HG03575 (cell line): ENCODE measurements around the gene ATP13A5.

Experiments
- ATAC-seq: cut with Tn5 transposase; IDR thresholded peaks from one replicate; pipeline ENCODE4 v1.9.1; 2021; ENCODE audit not compliant: unreplicated experiment, insufficient number of reproducible peaks, low FRiP score; ENCODE audit errors: extremely low read depth

The ATP13A5 gene

DNA sequence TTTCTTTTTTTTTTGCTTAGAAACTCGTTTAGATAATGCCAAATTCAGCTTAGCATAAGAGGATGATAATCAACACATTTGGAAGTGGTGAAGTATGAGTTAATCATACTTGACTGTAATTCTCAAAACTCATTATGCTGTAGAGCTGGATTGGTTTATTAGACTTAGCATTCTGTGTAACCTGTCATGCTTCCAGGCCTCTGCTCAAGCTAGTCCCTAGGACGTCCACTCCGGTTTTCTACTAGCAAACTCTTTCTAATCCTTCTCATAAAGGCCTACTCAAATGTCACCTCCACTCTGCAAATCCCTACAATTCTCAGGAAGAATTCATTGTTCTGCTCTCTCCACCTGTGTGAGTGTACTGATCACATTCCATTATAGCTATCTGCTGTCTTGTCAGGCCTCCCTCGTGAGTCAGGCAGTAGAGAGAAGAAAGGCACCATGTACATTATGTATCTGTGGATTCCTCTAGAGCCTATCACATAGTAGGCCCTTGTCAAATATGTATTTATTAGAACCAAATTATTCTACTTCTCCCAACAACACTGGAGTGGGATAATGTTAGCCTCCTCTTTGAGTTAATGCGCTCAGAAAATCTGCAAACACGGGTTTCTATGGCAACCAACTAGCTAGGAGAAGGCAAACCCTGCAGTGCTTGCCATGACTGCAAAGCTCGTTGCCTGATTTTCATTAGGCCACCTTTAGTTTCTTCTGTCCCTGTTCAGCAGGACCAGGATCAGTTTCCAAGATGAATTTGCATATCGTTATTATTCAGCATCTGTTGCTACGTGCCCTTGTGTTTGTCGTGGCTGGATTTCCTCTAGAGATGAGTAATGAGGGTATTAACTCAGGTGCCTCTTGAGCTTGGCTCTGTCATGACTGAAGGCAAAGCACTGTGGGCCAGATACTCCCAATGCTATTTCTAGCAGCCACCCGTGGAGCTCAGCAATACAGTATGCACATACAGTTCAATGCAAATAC is 30.7 kb downstream of the ATP13A5 start:
- ATAC-seq = no peak

DNA sequence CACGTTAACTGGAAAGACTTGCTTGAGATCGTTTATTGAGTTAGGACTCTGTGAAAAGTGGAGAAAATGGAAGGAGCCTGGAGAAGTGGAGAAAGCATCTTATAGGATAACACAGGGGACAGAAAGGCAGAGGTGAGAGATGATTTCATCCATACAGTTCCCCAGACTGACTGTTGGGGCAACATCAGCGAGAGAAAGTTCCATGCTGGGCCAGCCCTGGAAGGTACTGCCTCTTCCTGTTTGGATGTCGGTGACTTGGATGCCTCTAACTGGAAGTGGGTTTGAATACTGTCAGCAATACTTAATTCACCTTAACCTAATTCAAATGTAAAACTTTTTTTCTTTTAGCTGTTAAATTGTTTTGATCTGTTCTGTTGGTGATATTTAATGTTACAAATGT is 32.3 kb downstream of the ATP13A5 start:
- ATAC-seq = no peak

DNA sequence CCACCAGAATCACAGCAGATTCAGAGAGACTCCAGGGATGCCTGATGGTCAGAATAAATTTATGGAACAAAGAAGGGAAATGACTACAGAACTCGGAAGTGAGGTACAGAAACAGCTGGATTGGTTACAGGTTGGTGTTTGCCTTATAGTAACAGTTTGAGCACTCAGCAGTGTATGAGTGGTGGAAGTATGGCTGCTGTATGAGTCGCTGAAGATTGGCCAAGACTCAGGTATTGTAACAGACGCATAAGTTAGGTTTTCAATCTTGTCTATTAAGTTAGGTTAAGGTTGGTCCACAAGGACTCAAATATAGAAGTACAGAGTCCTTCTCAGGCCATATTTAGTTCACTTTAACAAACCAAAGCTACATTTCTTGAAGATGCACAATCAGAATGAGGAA is 33.1 kb downstream of the ATP13A5 start:
- no peak for ATAC-seq

DNA sequence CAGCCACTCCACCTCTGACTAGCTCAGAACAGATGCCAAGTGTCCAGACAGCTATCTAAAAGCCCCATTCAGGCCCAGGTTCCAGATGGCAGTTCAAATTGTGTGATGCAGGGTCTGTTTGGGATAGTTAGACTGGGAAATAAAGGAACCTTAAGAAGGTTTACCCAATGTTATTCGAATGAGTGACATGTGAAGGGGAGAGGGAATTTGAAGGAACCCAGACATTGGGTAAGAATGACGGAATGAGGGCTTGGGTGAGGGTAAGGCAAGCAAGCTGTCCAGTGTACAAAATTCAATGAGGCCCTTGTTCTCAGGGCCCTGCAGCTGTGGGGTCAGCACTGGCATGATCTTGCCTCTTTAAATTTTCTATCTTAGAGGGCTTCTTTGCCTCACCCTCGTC is 34.1 kb downstream of the ATP13A5 start:
- no peak for ATAC-seq

DNA sequence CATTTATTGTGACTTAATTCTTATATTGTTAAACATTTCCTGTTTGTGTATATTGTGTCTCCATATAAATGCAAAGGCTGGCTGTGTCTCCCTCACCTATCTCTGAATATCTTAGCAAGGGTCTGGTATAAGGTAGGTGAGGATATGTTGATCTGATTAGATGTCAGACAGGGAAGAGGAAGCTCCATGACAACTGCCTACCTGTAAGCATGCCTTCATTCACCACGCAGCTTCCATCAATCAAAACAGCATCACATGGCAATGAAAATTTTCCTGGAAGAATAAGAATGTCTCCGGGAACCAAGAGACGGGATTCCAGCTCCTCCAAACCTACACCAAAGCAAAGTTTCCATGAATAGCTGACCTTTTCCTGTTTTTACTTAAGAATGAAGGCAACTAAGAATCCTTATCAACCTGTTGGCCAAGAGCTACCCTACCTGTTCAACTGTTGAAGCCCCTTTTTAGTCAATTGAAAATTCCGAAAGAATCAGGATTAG is 34.8 kb downstream of the ATP13A5 start:
- ATAC-seq = no peak

DNA sequence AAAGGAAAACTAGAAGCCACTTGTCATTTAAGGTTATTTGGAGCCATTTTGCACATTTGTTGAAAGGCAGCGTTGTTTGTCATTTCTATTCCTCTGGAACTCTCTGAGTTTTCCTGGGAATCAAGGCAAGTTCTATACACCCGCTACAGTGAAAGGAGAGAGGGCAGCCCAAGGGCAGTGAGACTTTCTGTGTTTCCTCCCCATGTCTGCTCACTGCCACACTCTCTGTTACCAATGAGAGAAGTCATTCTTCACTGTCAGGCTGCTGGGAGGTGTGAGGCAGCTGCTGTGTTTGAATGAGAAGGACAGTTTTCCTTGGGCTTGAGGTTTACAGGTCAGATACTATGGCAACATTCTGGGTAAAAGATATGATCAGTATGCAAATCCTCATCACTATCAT is 36.0 kb downstream of the ATP13A5 start:
- no peak for ATAC-seq

DNA sequence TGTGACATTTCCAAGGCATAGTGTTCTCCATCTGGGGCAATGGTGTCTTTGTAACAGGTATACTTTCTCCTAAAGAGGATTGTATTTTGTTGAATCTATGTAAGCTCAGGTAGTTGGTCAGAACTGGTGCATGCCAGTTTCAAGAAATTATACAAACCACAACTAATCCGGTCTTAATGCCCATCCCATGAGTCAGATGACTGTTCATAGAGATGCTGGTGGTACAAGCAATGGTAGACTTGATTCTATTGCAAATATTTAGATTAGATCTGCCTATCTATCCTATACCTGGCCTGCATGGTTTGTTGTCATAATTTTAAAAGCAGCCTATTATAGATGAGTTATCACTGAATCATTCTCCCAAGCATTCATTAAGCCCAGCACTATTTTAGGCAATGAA is 43.5 kb downstream of the ATP13A5 start:
- no peak for ATAC-seq

DNA sequence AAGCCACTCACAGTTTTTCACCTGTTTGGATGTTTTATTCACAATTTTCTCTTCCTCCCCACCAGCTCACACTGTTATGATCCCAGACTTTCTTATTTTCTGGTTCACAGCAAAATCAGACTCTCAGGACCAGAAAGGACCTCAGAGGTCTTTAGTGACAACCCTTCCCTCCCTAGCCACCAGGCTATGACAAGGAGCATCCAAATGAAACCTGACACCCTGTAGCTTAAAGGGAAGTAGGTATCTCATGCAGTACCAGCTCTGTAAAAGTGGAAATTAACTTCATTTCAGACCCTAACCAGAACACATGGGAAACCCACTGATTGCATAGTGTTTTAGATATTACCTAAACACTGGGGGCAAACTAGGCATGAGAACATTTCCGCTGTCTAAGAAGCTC is 45.3 kb downstream of the ATP13A5 start:
- no peak for ATAC-seq

DNA sequence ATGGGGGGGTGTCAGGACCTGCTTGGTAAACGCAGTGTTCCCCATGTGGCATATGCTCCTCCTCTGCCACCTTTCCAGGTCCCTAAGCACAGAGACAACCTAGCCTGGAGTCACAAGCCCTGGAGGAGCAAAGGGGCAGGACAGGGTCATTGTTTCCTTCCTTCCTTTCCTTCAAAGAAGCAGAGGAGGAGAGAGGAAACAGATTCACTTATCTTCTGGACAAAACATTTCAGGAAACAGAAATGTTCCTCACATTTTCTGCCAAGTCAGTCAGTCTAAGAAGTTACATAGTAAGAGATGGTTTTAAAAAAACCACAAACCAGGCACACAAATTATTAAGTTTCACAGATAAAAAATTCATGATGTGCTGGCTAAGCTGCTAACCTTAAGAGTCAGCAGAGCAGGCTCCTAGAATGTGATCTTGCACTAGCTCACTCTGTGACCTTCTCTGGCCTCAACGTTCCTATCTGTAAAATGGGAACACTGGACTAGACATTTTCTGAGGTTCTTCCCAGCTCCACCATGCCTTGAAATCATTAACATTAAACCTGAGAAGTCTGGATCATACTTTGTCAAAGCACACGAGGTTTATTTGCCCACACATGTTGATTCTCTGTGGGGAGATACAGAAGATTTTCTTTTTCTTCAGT is 47.9 kb downstream of the ATP13A5 start:
- no peak for ATAC-seq

DNA sequence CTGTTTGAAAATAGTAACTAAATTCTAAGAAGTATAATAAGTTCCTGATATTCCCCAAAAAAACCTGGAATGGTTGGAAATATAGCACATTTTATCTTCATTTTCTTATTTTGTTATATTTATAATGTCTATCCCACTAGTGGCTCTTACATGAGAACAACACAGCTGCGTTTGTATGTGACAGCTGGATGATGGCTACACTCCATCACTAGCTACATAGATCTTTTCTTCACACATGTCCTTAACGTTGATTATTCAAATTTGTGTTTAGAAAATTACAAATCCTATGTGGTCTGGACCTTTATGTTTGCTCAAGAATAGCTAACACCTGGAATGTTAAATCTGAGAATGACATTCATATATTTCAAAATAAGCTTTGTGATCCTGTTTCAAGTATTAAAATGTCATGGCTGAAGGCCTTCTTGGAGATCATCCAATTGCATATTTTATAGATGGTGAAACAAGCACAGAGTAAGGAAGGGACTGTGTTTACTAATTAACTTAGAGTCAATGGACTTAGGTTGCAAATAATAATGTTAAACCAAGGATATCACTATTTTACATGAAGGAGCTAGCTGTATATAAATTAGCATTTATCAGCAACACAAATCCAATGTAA is 60.8 kb downstream of the ATP13A5 start:
- ATAC-seq = no peak

DNA sequence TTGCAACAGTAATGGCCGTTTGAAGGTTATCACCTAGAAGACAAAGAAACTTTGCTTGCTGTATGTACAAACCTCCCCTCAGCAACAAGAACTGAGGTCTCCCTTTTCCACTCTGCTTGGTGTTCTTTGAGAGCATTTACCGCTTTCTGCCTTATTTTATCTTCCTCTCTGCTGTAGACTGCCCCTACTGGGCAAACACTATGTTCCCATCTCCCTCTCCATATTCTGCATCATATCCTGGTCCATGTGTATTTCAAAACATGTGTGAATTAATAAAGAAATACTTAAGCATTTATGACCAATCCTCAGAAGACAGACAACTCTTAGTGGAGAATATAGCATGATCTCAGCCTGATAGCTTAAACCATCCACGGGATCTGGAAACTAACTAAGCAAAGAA is 64.4 kb downstream of the ATP13A5 start:
- no peak for ATAC-seq

DNA sequence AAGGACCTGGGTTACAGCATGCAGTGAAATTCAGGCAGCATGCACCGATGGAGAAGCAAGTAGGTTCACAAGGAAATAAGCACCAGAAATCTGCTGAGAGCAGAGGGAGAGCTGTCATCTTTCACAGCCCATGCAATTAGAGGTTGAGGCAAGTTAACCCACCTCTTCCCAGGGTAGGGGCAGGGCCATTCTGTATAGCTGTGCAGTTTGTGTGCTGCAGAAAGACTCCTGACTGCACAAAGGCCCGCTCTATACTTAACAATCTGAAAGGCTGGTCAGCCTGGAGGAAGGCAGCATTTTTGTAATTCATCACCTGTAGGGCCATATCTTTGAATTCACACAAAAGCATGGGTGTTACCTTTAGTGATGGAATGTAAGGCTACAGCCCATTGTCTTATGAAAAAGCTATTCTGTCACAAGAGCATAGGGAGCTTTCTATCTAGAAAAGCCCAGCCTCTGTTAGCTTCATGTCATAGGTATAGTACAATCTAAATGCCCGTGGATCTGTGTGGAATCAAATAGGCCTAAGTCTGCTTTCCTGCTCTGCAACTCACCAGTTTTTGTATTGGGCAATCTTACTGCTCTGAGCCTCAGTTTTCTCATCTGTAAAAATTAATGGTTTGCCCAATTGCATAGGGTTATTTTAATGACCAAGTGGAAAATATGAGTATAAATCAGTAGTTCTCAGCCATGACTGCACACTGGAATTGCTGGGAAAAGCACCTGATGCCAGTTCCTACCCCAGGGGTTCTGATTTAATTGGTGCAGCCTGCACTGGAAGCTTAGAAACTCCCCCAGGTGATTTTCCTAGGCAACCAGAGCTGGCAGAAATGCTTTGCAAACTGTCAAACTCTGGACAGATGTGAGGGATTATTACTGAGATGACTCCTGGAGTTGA is 65.2 kb downstream of the ATP13A5 start:
- ATAC-seq = no peak

DNA sequence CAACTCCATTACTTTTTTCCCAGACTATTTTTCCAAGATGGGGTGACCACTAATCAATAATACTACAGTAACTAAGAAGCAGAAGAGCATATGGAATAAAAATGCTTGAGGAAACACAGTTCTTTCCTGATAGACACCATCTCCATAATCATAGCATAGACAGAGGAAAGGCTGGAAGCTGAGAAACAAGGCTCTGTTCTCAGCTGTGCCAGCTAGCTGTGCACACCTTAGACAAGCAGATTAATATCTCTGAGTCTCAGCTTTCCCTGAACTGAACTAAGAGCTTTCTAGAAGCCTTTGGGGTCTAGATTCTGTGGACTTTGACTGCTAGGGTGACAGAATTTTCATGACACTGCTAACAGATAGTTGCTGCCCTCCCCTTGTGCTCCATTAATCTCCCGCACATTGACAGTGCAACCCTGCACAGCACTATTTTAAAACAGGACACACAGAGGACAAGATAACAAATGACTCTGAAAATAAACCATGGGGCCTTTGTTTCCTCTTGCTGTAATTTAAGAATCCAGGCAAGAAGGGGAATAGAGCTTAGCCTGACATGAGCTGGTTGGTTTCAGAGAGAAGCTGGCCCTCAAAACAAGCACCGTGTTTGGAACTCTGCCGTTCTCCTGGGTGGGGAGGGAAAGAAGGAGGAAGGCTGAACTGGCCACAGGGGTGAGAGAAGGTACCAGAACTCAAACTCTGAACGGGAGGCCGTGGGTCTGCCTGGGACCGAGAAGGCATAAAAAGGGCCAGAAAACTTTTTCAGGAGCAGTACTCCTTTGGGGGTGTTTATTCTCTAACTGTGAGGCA is 67.4 kb downstream of the ATP13A5 start:
- no peak for ATAC-seq

DNA sequence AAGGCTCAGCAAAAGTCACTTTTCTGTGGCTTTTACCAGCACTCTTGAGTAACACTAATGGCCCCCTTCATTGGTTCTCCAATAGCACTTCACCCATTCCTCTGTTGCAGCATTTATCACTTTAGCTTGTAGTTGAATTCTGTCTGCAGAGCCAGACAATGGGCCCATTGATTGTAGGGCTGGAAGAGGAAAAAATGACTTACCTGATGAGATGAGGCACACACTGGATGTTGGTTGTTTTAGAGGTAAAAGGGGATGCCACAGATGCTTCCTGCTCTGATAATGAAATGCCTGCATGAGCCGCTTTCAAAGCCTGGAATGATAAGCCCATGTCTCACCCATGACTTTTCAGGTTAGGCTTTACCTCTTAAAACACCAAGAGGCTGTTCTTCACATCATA is 73.2 kb downstream of the ATP13A5 start:
- ATAC-seq = no peak

DNA sequence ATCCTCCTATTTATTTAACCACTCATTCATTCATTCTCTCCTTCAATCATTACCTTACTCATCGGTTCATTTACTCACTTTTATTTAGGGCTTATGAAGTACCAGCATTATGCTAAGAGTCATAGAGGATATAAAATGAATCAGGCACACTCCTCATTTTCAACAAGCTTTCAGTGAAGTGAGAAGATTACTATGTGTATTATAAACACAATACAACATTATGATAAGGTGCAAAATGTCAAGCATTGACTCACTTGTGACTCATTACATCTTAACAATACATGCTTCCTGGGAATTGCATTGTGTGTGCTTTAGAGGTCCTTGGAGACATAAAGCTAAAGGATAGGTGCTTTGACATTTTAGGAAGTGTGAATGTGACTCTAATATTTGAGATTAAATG is 77.1 kb downstream of the ATP13A5 start:
- no peak for ATAC-seq

DNA sequence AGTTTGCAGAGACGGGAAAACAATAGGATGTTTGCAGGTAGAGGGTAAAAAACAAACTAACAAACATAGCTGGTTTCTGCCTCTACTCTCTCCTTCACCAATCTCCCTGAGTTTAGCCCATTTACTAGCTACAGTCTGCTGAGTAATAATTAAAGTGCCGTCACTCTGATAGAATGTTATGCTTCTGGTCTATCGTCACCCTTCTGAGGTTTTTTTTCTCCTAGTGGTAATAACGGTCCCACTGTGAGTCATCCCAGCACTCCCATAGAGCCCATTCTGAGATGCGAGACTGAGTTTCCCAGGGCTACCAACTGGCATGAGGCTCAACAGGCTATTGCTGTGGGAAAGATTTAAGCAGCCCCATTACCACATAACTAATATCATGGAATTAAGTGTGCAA is 81.1 kb downstream of the ATP13A5 start:
- no peak for ATAC-seq

DNA sequence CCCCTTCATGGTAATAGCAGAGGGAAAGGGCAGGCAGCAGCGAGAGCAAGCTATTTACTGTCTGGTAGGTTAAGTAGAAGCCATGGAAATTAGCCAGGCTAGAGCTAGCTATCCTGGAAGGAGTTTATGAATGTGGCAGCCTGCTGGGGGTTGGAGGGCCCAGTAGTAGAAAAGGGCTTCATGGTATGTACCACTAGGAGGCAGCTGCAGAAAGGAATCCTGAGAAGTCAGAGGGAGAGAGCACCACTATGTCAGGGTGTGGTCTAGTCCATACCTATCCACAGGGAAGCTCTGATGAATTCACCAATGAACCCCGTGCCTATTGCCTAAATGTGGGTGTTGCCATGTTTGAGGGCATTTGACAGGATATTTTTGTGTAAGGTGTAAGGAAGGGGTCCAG is 82.6 kb downstream of the ATP13A5 start:
- no peak for ATAC-seq

DNA sequence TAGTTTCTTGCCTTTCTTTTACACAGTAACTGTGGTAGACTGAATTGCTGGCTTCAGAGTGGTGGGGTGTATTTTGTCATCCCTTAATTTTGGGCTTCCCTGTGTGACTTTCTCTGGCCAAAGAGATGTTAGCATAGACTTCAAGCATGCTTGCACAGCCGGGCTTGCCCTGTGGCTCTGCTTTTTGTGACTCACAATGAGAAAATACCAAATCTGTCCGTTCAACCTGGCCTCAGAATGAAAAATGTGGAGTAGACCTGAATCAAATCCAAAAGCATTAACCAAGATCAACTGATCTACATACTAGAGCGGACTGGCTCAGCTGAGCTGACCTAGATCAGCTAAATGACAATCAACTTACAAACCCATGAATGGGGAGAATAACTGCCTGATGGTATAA is 86.2 kb downstream of the ATP13A5 start:
- no peak for ATAC-seq
